H1 (cell line): ENCODE data around the gene SNAPC2. TPM values are rescaled to one million over a fixed set of nuclear protein-coding genes. Genes with fewer than 3 reads are reported as not detected.

Source experiments
- CTCF ChIA-PET: fragments of 300-600 bp; sonication (Branson Sonifier 250); formaldehyde crosslinking; loops from one replicate; lab custom pipeline; 2021; ENCODE audit not compliant: partially characterized antibody; lab: Charles Lee
- POLR2A ChIA-PET: fragments of 300-600 bp; sonication (Branson Sonifier 250); formaldehyde crosslinking; loops from one replicate; lab custom pipeline; 2021; ENCODE audit warnings: inconsistent platforms; ENCODE audit not compliant: partially characterized antibody; lab: Charles Lee
- DNase-seq, 2 experiments: peaks; one replicate each; pipeline versions ENCODE4 v3.0.0 to v3.0.0-alpha.2; 2010 to 2022; ENCODE audit warnings: low spot score in 2 of 2, low read depth in 1 of 2, mixed read lengths in 1 of 2
- FAIRE-seq: peaks from 2 replicates; lab custom pipeline; 2011; peaks lifted over from hg19 to GRCh38; lab: Jason Lieb, UNC
- H2AFZ ChIP-seq: 2 replicates; pipeline ENCODE4 v1.8.1; 2012; ENCODE audit warnings: low read length, inconsistent platforms
- H2AK5ac ChIP-seq: 2 replicates; pipeline ENCODE4 v1.6.1; 2013; ENCODE audit warnings: low read depth, low read length
- H2BK120ac ChIP-seq: replicated peaks from 2 replicates; pipeline ENCODE3; 2013; ENCODE audit warnings: low read depth, low read length, inconsistent platforms
- H2BK12ac ChIP-seq: 2 replicates; pipeline ENCODE4 v1.6.1; 2013; ENCODE audit warnings: low read depth, low read length
- H2BK15ac ChIP-seq: 2 replicates; pipeline ENCODE4 v1.6.1; 2013; ENCODE audit warnings: low read length
- H2BK20ac ChIP-seq: 2 replicates; pipeline ENCODE4 v1.6.1; 2013; ENCODE audit warnings: low read length
- H2BK5ac ChIP-seq: 2 replicates; pipeline ENCODE4 v1.6.1; 2013; ENCODE audit warnings: low read depth, low read length
- H3K14ac ChIP-seq: 2 replicates; pipeline ENCODE4 v1.6.1; 2013; ENCODE audit warnings: inconsistent platforms; ENCODE audit not compliant: insufficient read length
- H3K18ac ChIP-seq: 2 replicates; pipeline ENCODE4 v1.6.1; 2013; ENCODE audit warnings: low read length; ENCODE audit errors: extremely low read depth
- H3K23ac ChIP-seq: 2 replicates; pipeline ENCODE4 v1.6.1; 2013; ENCODE audit warnings: inconsistent platforms; ENCODE audit not compliant: insufficient read length
- H3K23me2 ChIP-seq: 2 replicates; pipeline ENCODE4 v1.6.1; 2013; ENCODE audit warnings: low read depth, low read length
- H3K27ac ChIP-seq: 2 replicates; pipeline ENCODE4 v1.6.1; 2011; ENCODE audit warnings: low read depth, low read length, inconsistent platforms
- H3K27me3 ChIP-seq, 4 experiments: replicated peaks in 1 of 4; 1 replicate in 1 of 4; 2 replicates in 3 of 4; pipeline versions ENCODE4 v1.6.1 to v1.8.1; 2011 to 2013; ENCODE audit warnings: low read length in 3 of 4, mild to moderate bottlenecking in 3 of 4, inconsistent platforms in 2 of 4, mixed read lengths in 2 of 4, moderate library complexity in 1 of 4; ENCODE audit not compliant: control insufficient read depth in 3 of 4, insufficient read depth in 3 of 4; ENCODE audit errors: extremely low read depth in 1 of 4
- H3K36me3 ChIP-seq, 4 experiments: 2 replicates each; pipeline versions ENCODE4 v1.6.1 to v1.8.1; 2011 to 2013; ENCODE audit warnings: mild to moderate bottlenecking in 4 of 4, low read length in 3 of 4, moderate library complexity in 2 of 4, control low read depth in 1 of 4, inconsistent platforms in 1 of 4; ENCODE audit not compliant: insufficient read depth in 4 of 4, control insufficient read depth in 2 of 4
- H3K4ac ChIP-seq: replicated peaks from 2 replicates; pipeline ENCODE3; 2013; ENCODE audit warnings: low read length, low read depth, mixed read lengths, inconsistent platforms; ENCODE audit not compliant: insufficient read length
- H3K4me1 ChIP-seq, 4 experiments: replicated peaks in 1 of 4; 1 replicate in 1 of 4; 2 replicates in 3 of 4; pipeline versions ENCODE4 v1.6.1 to v1.8.1; 2011 to 2013; ENCODE audit warnings: low read length in 3 of 4, inconsistent platforms in 2 of 4, mixed read lengths in 1 of 4; ENCODE audit not compliant: insufficient read depth in 4 of 4, control insufficient read depth in 3 of 4
- H3K4me2 ChIP-seq, 2 experiments: 2 replicates each; pipeline versions ENCODE4 v1.6.1 to v1.8.1; 2011 to 2013; ENCODE audit warnings: low read depth in 2 of 2, low read length in 2 of 2, control low read depth in 1 of 2, inconsistent platforms in 1 of 2, mild to moderate bottlenecking in 1 of 2; ENCODE audit not compliant: insufficient read depth in 1 of 2
- H3K4me3 ChIP-seq, 4 experiments: fragments of 200-600, 300-600 bp in 1 of 4; sonication (generic), shearing (Covaris generic), sonication (Bioruptor Twin) in 1 of 4; 2 replicates each; pipeline versions ENCODE4 v1.5.1 to v1.8.1; 2011 to 2016; ENCODE audit warnings: low read length in 4 of 4, low read depth in 3 of 4, control low read depth in 2 of 4, inconsistent platforms in 2 of 4, mild to moderate bottlenecking in 2 of 4, mixed read lengths in 1 of 4, moderate library complexity in 1 of 4; ENCODE audit not compliant: insufficient read depth in 2 of 4; ENCODE audit errors: extremely low read depth in 1 of 4
- H3K56ac ChIP-seq: replicated peaks from 2 replicates; pipeline ENCODE3; 2013; ENCODE audit warnings: low read depth, mild to moderate bottlenecking, mixed read lengths, low read length, inconsistent platforms; ENCODE audit not compliant: insufficient read length
- H3K79me1 ChIP-seq: 2 replicates; pipeline ENCODE4 v1.6.1; 2013; ENCODE audit warnings: low read depth, low read length, control low read depth
- H3K79me2 ChIP-seq, 2 experiments: 2 replicates each; pipeline versions ENCODE4 v1.6.1 to v1.8.1; 2012 to 2013; ENCODE audit warnings: low read length in 2 of 2, mild to moderate bottlenecking in 2 of 2, inconsistent platforms in 1 of 2; ENCODE audit not compliant: insufficient read depth in 2 of 2, control insufficient read depth in 1 of 2
- H3K9ac ChIP-seq, 4 experiments: replicated peaks in 1 of 4; 1 replicate in 1 of 4; 2 replicates in 3 of 4; pipeline versions ENCODE4 v1.6.1 to v1.8.1; 2011 to 2013; ENCODE audit warnings: low read depth in 3 of 4, low read length in 3 of 4, control low read depth in 2 of 4, mild to moderate bottlenecking in 2 of 4, moderate library complexity in 2 of 4, inconsistent platforms in 1 of 4; ENCODE audit errors: extremely low read depth in 1 of 4
- H3K9me3 ChIP-seq, 2 experiments: 2 replicates each; pipeline versions ENCODE4 v1.6.1 to v1.8.1; 2012 to 2013; ENCODE audit warnings: mild to moderate bottlenecking in 2 of 2, moderate library complexity in 2 of 2, control low read depth in 1 of 2, inconsistent platforms in 1 of 2, low read depth in 1 of 2, low read length in 1 of 2, mixed read lengths in 1 of 2; ENCODE audit not compliant: insufficient read depth in 2 of 2
- H4K20me1 ChIP-seq, 2 experiments: replicated peaks in 1 of 2; 2 replicates each; pipeline versions ENCODE3 to v1.8.1; 2011 to 2013; ENCODE audit warnings: inconsistent platforms in 2 of 2, low read length in 2 of 2, mild to moderate bottlenecking in 1 of 2; ENCODE audit not compliant: insufficient read depth in 2 of 2, control insufficient read depth in 1 of 2
- H4K5ac ChIP-seq: 2 replicates; pipeline ENCODE4 v1.6.1; 2013; ENCODE audit warnings: low read length, low read depth, mixed read lengths, inconsistent platforms; ENCODE audit not compliant: insufficient read length
- H4K8ac ChIP-seq: 2 replicates; pipeline ENCODE4 v1.8.0; 2013; ENCODE audit warnings: mild to moderate bottlenecking, moderate library complexity, low read length, inconsistent platforms; ENCODE audit not compliant: insufficient read depth; ENCODE audit errors: extremely low read depth
- H4K91ac ChIP-seq: replicated peaks from 2 replicates; pipeline ENCODE3; 2013; ENCODE audit warnings: low read length, mixed read lengths, inconsistent platforms; ENCODE audit not compliant: insufficient read length
- CBX5 ChIP-seq: fragments of 300-800, 300-1000 bp; sonication (generic); IDR thresholded peaks from 2 replicates; pipeline ENCODE4 v1.7.1; 2016; ENCODE audit warnings: antibody characterized with exemption, low read length, low read depth
- CTBP2 ChIP-seq: IDR thresholded peaks from 2 replicates; pipeline ENCODE4 v1.7.0; 2011; ENCODE audit warnings: borderline replicate concordance, mild to moderate bottlenecking, moderate library complexity, mixed read lengths, low read length; ENCODE audit not compliant: insufficient read depth, insufficient read length
- GABPA ChIP-seq: IDR thresholded peaks from 2 replicates; pipeline ENCODE4 v1.6.1; 2011; ENCODE audit warnings: mild to moderate bottlenecking, low read length, moderate library complexity, borderline replicate concordance; ENCODE audit not compliant: insufficient read depth
- HDAC6 ChIP-seq: IDR thresholded peaks from one replicate; pipeline ENCODE4 v1.7.1; 2012; ENCODE audit warnings: low read depth, mild to moderate bottlenecking, inconsistent platforms, low read length, moderate library complexity
- JUND ChIP-seq: IDR thresholded peaks from 2 replicates; pipeline ENCODE4 v1.6.1; 2011; ENCODE audit warnings: mild to moderate bottlenecking, improper control_type of control experiment, low read length
- RXRA ChIP-seq: IDR thresholded peaks from 2 replicates; pipeline ENCODE4 v1.6.1; 2011; ENCODE audit warnings: low read depth, mild to moderate bottlenecking, low read length, moderate library complexity; ENCODE audit not compliant: insufficient read depth
- SIRT6 ChIP-seq: IDR thresholded peaks from one replicate; pipeline ENCODE4 v1.7.1; 2012; ENCODE audit warnings: low read length, inconsistent platforms
- SP2 ChIP-seq: IDR thresholded peaks from 2 replicates; pipeline ENCODE4 v1.6.1; 2012; ENCODE audit warnings: mild to moderate bottlenecking, low read length, inconsistent platforms
- TAF1 ChIP-seq: IDR thresholded peaks from 2 replicates; pipeline ENCODE4 v1.6.1; 2011; ENCODE audit warnings: mild to moderate bottlenecking, low read depth, low read length
- TAF7 ChIP-seq: optimal IDR thresholded peaks from 2 replicates; pipeline ENCODE3; 2011; ENCODE audit warnings: low read depth, mild to moderate bottlenecking, inconsistent platforms, low read length, moderate library complexity, borderline replicate concordance
- WGBS, 2 experiments: shearing (Covaris generic) in 1 of 2; methylation state at CpG; one replicate each; pipeline versions ENCODE4 v1.1.6 to v1.1.7; 2013 to 2015; ENCODE audit warnings: low lambda C conversion rate in 2 of 2, mixed read lengths in 2 of 2, inconsistent platforms in 1 of 2, low coverage in 1 of 2, missing lambda C conversion rate in 1 of 2; ENCODE audit not compliant: insufficient replicate concordance in 2 of 2, insufficient coverage in 1 of 2, insufficient read length in 1 of 2; ENCODE audit errors: extremely low coverage in 1 of 2, missing lambda C conversion rate in 1 of 2; 5-methylcytosine and 5-hydroxymethylcytosine counted together
- polyA plus RNA-seq, 7 experiments: library from polyadenylated mRNA; depleted of rRNA in 3 of 7; stranded (reverse) in 5 of 7; unstranded in 2 of 7; fragments of >200 nt in 5 of 7; fragments of 200-250 nt in 2 of 7; gene quantifications; 1 replicate in 5 of 7; 2 replicates in 1 of 7; 4 replicates in 1 of 7; pipeline versions ENCODE4 v1.2.1 to v1.2.3, GENCODE V29; 2011 to 2013; ENCODE audit warnings: missing spikeins in 2 of 7, mixed read lengths in 2 of 7
- total RNA-seq: library from RNA; stranded (reverse); fragmentation: NEBNext Ultra II Directional; extraction: Animal tissue kit (Norgen Biotek cat#: 25700); gene quantifications from 2 replicates; pipeline ENCODE4 v1.2.1, GENCODE V29; 2021

The SNAPC2 gene
- total and polyA plus RNA-seq, 2 of the 8 experiments (the other 6 are each of a cell fraction or from before 2014, with no cell fraction given), result 18.2 to 20.3 TPM

GRCh38 chr19:7932276-7932929, 12.3 kb downstream of the SNAPC2 start:
- no peak overlapping the region for H3K9ac ChIP-seq
- no peak for DNase-seq

More at GRCh38 chr19:7932276-7932929, 12.3 kb downstream of the SNAPC2 start:
- Histone ChIP-seq H4K91ac (no peak overlapping the region), H3K4me2 (no peak overlapping the region), H2BK20ac (no peak overlapping the region), H3K23ac (no peak overlapping the region), H3K27ac (no peak overlapping the region)
- TF ChIP-seq SP2 (no peak), JUND (no peak), SIRT6 (no peak), CTBP2 (no peak), TAF1 (no peak), GABPA (no peak), CBX5 (no peak), RXRA (no peak), HDAC6 (no peak), TAF7 (no peak)
- TF ChIP-seq, all 59 proteins: peak for 0
- Histone ChIP-seq H3K18ac (no peak overlapping the region), H3K27me3 (no peaks in the 10 kb centered on the region), H3K4ac (no peak overlapping the region), H3K79me1 (no peaks in the 10 kb centered on the region), H2BK15ac (no peak overlapping the region), H2BK12ac (no peak overlapping the region), H3K4me1 (no peaks in the 10 kb centered on the region; a peak in 1 of 7 replicates), H3K56ac (no peak overlapping the region), H3K79me2 (no peaks in the 10 kb centered on the region), H4K20me1 (peaks cover 6 to 14% of the 10 kb centered on the region in 2 experiments), H2BK120ac (no peak overlapping the region), H3K9me3 (no peaks in the 10 kb centered on the region), H2BK5ac (no peak overlapping the region), H3K4me3 (no peak overlapping the region), H4K8ac (no peak overlapping the region), H2AK5ac (no peak overlapping the region), H3K36me3 (peaks cover 26 to 68% (median 49%) of the 10 kb centered on the region in 4 experiments), H3K23me2 (no peaks in the 10 kb centered on the region), H3K14ac (no peak overlapping the region), H4K5ac (no peak overlapping the region), H2AFZ (no peak overlapping the region)
- 96% methylated on average over 30 of the region's 32 CpGs; no CpG with 5 or more reads in 1 of the 2 experiments for WGBS, 2 experiments
- CTCF ChIA-PET, result interaction anchor here (1.2 to 4.1 kb wide), 4 partner anchors 12 to 164 kb away, joined by 3 to 28 read pairs (median 4); partner anchors contain the start of genes SNAPC2 and TIMM44
- FAIRE-seq, result no peak
- POLR2A ChIA-PET, result interaction anchor here (0.7 to 10.4 kb wide), 4 partner anchors 9 to 189 kb away, joined by 3 to 205 read pairs (median 10); partner anchors contain the start of genes SNAPC2 and TIMM44
